Skeletal muscle satellite cell (primary cell): ENCODE results near the gene CACNA1D.

Experiments
- H3K27me3 ChIP-seq: 2 replicates; pipeline ENCODE4 v1.7.0; 2013; ENCODE audit warnings: low read length; ENCODE audit not compliant: control insufficient read depth, insufficient read depth
- H3K36me3 ChIP-seq: 2 replicates; pipeline ENCODE4 v1.7.0; 2013; ENCODE audit warnings: mild to moderate bottlenecking, control low read depth, low read length; ENCODE audit not compliant: insufficient read depth
- H3K4me1 ChIP-seq: 2 replicates; pipeline ENCODE4 v1.7.0; 2013; ENCODE audit warnings: low read length; ENCODE audit not compliant: control insufficient read depth, insufficient read depth
- H3K4me2 ChIP-seq: 2 replicates; pipeline ENCODE4 v1.7.0; 2013; ENCODE audit warnings: mild to moderate bottlenecking, low read length
- H3K4me3 ChIP-seq: 2 replicates; pipeline ENCODE4 v1.7.0; 2013; ENCODE audit warnings: low read length
- H3K9ac ChIP-seq: 2 replicates; pipeline ENCODE4 v1.7.0; 2013; ENCODE audit warnings: mild to moderate bottlenecking, low read depth, low read length, moderate library complexity
- H3K9me3 ChIP-seq: replicated peaks from 2 replicates; pipeline ENCODE4 v1.7.0; 2013; ENCODE audit warnings: mild to moderate bottlenecking, control low read depth, low read length

Gene CACNA1D

GRCh38 chr3:53709860-53710674, 215.7 kb downstream of the CACNA1D start:
- Histone ChIP-seq H3K27me3 (peaks cover 32% of the 10 kb centered on the region), H3K9ac (no peak overlapping the region), H3K4me1 (no peaks in the 10 kb centered on the region), H3K9me3 (no peaks in the 10 kb centered on the region), H3K36me3 (no peaks in the 10 kb centered on the region), H3K4me2 (no peak overlapping the region), H3K4me3 (no peak overlapping the region)

GRCh38 chr3:53711387-53711786, 217.0 kb downstream of the CACNA1D start:
- Histone ChIP-seq H3K4me2 (no peak overlapping the region), H3K4me3 (no peak overlapping the region), H3K36me3 (no peaks in the 10 kb centered on the region), H3K4me1 (no peaks in the 10 kb centered on the region), H3K27me3 (peaks cover 28% of the 10 kb centered on the region), H3K9me3 (no peaks in the 10 kb centered on the region), H3K9ac (no peak overlapping the region)

- Histone ChIP-seq H3K27me3 (peaks cover 25% of the 10 kb centered on the region), H3K4me2 (no peak overlapping the region), H3K9ac (no peak overlapping the region), H3K4me1 (no peaks in the 10 kb centered on the region), H3K36me3 (no peaks in the 10 kb centered on the region), H3K9me3 (no peaks in the 10 kb centered on the region), H3K4me3 (no peak overlapping the region)
These were observed 218.5 kb downstream of the CACNA1D start for GRCh38 chr3:53712817-53713388.

GRCh38 chr3:53713626-53714025, 219.2 kb downstream of the CACNA1D start:
- no peaks in the 10 kb centered on the region for H3K4me1 ChIP-seq
- no peak overlapping the region for H3K9ac ChIP-seq
- H3K4me3 ChIP-seq: no peak overlapping the region
- H3K9me3 ChIP-seq: no peaks in the 10 kb centered on the region
- no peaks in the 10 kb centered on the region for H3K36me3 ChIP-seq
- no peak overlapping the region for H3K4me2 ChIP-seq
- H3K27me3 ChIP-seq: peaks cover 21% of the 10 kb centered on the region

GRCh38 chr3:53715815-53716483, 221.5 kb downstream of the CACNA1D start:
- Histone ChIP-seq H3K9me3 (no peaks in the 10 kb centered on the region), H3K27me3 (peaks cover 11% of the 10 kb centered on the region), H3K4me2 (no peak overlapping the region), H3K4me3 (no peak overlapping the region), H3K36me3 (no peaks in the 10 kb centered on the region), H3K4me1 (no peaks in the 10 kb centered on the region), H3K9ac (no peak overlapping the region)

- Histone ChIP-seq H3K9me3 (no peaks in the 10 kb centered on the region), H3K4me1 (no peaks in the 10 kb centered on the region), H3K36me3 (no peaks in the 10 kb centered on the region), H3K9ac (no peak overlapping the region), H3K4me3 (no peak overlapping the region), H3K27me3 (peaks cover 9% of the 10 kb centered on the region), H3K4me2 (no peak overlapping the region)
These were observed 222.6 kb downstream of the CACNA1D start for GRCh38 chr3:53716998-53717397.

- H3K36me3 ChIP-seq: no peaks in the 10 kb centered on the region
- no peaks in the 10 kb centered on the region for H3K4me1 ChIP-seq
- H3K27me3 ChIP-seq: peaks cover 21% of the 10 kb centered on the region
- H3K4me2 ChIP-seq: no peak overlapping the region
- H3K9me3 ChIP-seq: no peaks in the 10 kb centered on the region
- H3K9ac ChIP-seq: no peak overlapping the region
- no peak overlapping the region for H3K4me3 ChIP-seq
These were observed 224.1 kb downstream of the CACNA1D start for GRCh38 chr3:53718462-53718861.

- Histone ChIP-seq H3K4me2 (no peak overlapping the region), H3K27me3 (peaks cover 30% of the 10 kb centered on the region), H3K9ac (no peak overlapping the region), H3K36me3 (no peaks in the 10 kb centered on the region), H3K9me3 (no peaks in the 10 kb centered on the region), H3K4me3 (no peak overlapping the region), H3K4me1 (no peaks in the 10 kb centered on the region)
These were observed 225.4 kb downstream of the CACNA1D start for GRCh38 chr3:53719796-53720195.

- Histone ChIP-seq H3K4me3 (no peak overlapping the region), H3K27me3 (peaks cover 37% of the 10 kb centered on the region), H3K36me3 (no peaks in the 10 kb centered on the region), H3K4me1 (no peaks in the 10 kb centered on the region), H3K9me3 (no peaks in the 10 kb centered on the region), H3K9ac (no peak overlapping the region), H3K4me2 (no peak overlapping the region)
These were observed 227.0 kb downstream of the CACNA1D start for GRCh38 chr3:53721187-53722119.

GRCh38 chr3:53724566-53724965, 230.2 kb downstream of the CACNA1D start:
- Histone ChIP-seq H3K4me2 (no peak overlapping the region), H3K9ac (no peak overlapping the region), H3K4me3 (no peak overlapping the region), H3K27me3 (peaks cover 46% of the 10 kb centered on the region), H3K9me3 (no peaks in the 10 kb centered on the region), H3K36me3 (no peaks in the 10 kb centered on the region), H3K4me1 (no peaks in the 10 kb centered on the region)

- H3K4me1 ChIP-seq: no peaks in the 10 kb centered on the region
- no peak overlapping the region for H3K4me2 ChIP-seq
- H3K27me3 ChIP-seq: peaks cover 50% of the 10 kb centered on the region
- no peak overlapping the region for H3K9ac ChIP-seq
- H3K9me3 ChIP-seq: no peaks in the 10 kb centered on the region
- H3K4me3 ChIP-seq: no peak overlapping the region
- H3K36me3 ChIP-seq: no peaks in the 10 kb centered on the region
These were observed 231.1 kb downstream of the CACNA1D start for GRCh38 chr3:53725387-53725995.
